NCI-H345 treated with DMSO at 0.1 percent for 48 hours (cell line): ENCODE data around the gene WDR64.
A peak's percentile ranks its signal among the peaks of the same experiment; 100 is the strongest.
"Not testable (repeated sequence)": the region's sequence is repeated elsewhere in the genome, so short reads cannot be mapped to it uniquely, and the experiment has no call there.

Experiments
- DNase-seq: peaks from one replicate; lab custom pipeline; 2025; ENCODE audit not compliant: unreplicated experiment; lab: John Stamatoyannopoulos, UW

The WDR64 gene

GRCh38 chr1:241698177-241698576 is 46.1 kb downstream of the WDR64 start:
- DNase-seq, result no peak

GRCh38 chr1:241701483-241702295 is 49.6 kb downstream of the WDR64 start:
- no peak for DNase-seq

GRCh38 chr1:241702442-241703373 is 50.6 kb downstream of the WDR64 start:
- DNase-seq, result no peak

GRCh38 chr1:241703739-241704138 is 51.7 kb downstream of the WDR64 start:
- not testable (repeated sequence) for DNase-seq

GRCh38 chr1:241706257-241706656 is 54.2 kb downstream of the WDR64 start:
- DNase-seq, result no peak

GRCh38 chr1:241706967-241707366 is 54.9 kb downstream of the WDR64 start:
- DNase-seq, result no peak

- no peak for DNase-seq
Observed at GRCh38 chr1:241707442-241707841, 55.4 kb downstream of the WDR64 start.

- no peak for DNase-seq
Observed at GRCh38 chr1:241711326-241711725, 59.2 kb downstream of the WDR64 start.

- DNase-seq, result no peak
Observed at GRCh38 chr1:241713316-241713715, 61.2 kb downstream of the WDR64 start.

- peak; percentile 35 for DNase-seq
Observed at GRCh38 chr1:241714321-241715218, 62.5 kb downstream of the WDR64 start.

GRCh38 chr1:241715435-241715834 is 63.4 kb downstream of the WDR64 start:
- DNase-seq, result no peak

- no peak for DNase-seq
Observed at GRCh38 chr1:241715956-241716355, 63.9 kb downstream of the WDR64 start.

GRCh38 chr1:241716915-241717656 is 65.0 kb downstream of the WDR64 start:
- DNase-seq, result no peak

GRCh38 chr1:241717975-241718374 is 65.9 kb downstream of the WDR64 start:
- DNase-seq, result no peak

- no peak for DNase-seq
Observed at GRCh38 chr1:241721011-241721410, 68.9 kb downstream of the WDR64 start.

- DNase-seq, result no peak
Observed at GRCh38 chr1:241722947-241723346, 70.9 kb downstream of the WDR64 start.

GRCh38 chr1:241724741-241725356 is 72.8 kb downstream of the WDR64 start:
- DNase-seq, result no peak

- DNase-seq, result no peak
Observed at GRCh38 chr1:241730031-241730430, 78.0 kb downstream of the WDR64 start.

- no peak for DNase-seq
Observed at GRCh38 chr1:241733899-241734298, 81.8 kb downstream of the WDR64 start.

- no peak for DNase-seq
Observed at GRCh38 chr1:241734533-241734932, 82.5 kb downstream of the WDR64 start.
